Activated CD4-positive, alpha-beta T cell treated with anti-CD3 and anti-CD28 coated beads for 36 hours (primary cell): ENCODE data around the gene APOA1. TPM values are rescaled to one million over a fixed set of nuclear protein-coding genes. Genes with fewer than 3 reads are reported as not detected.
"Not testable (repeated sequence)": the region's sequence is repeated elsewhere in the genome, so short reads cannot be mapped to it uniquely, and the experiment has no call there.

ENCODE experiments used
- ATAC-seq: fragments of 200-7000 bp; cut with Tn5 transposase; one replicate; pipeline ENCODE4 v1.10.0; 2021; ENCODE audit warnings: mild to moderate bottlenecking, moderate library complexity
- CTCF ChIA-PET: fragments of 350-600 bp; sonication (Branson Sonifier 250); formaldehyde crosslinking; loops from one replicate; lab custom pipeline; 2021; ENCODE audit warnings: antibody characterized with exemption; lab: Charles Lee
- POLR2A ChIA-PET: fragments of 350-600 bp; sonication (Branson Sonifier 250); formaldehyde crosslinking; loops from one replicate; lab custom pipeline; 2021; ENCODE audit warnings: antibody characterized with exemption, inconsistent platforms; lab: Charles Lee
- DNase-seq: peaks from one replicate; pipeline ENCODE4 v3.0.0-alpha.2; 2020
- H3K27ac Mint-ChIP-seq: one replicate; pipeline ENCODE4 v1.8.0; 2021; ENCODE audit warnings: mixed read lengths
- H3K27me3 Mint-ChIP-seq: one replicate; pipeline ENCODE4 v1.8.0; 2021; ENCODE audit warnings: mixed read lengths
- H3K36me3 Mint-ChIP-seq: one replicate; pipeline ENCODE4 v1.8.0; 2021; ENCODE audit warnings: low read depth, mixed read lengths
- H3K4me1 Mint-ChIP-seq: one replicate; pipeline ENCODE4 v1.8.0; 2021; ENCODE audit warnings: mixed read lengths
- H3K4me3 Mint-ChIP-seq: one replicate; pipeline ENCODE4 v1.8.0; 2021; ENCODE audit warnings: mild to moderate bottlenecking, moderate library complexity, mixed read lengths
- H3K9me3 Mint-ChIP-seq: one replicate; pipeline ENCODE4 v1.8.0; 2021; ENCODE audit warnings: low read depth, mixed read lengths
- intact Hi-C, 2 experiments: fragments of 100-400 bp; cut with DNase I in 1 of 2; cut with micrococcal nuclease in 1 of 2; formaldehyde crosslinking; loops; one replicate each; pipeline versions ENCODE4 v1.14.2 to v1.15.1; 2022 to 2024; cut with DNase I, micrococcal nuclease
- total RNA-seq, 2 experiments: library from RNA; stranded (reverse); gene quantifications; one replicate each; pipeline ENCODE4 v1.2.3, GENCODE V29; 2021

Gene APOA1
- total RNA-seq, 2 experiments from 2014 or later = not detected

- Mint-ChIP-seq H3K4me1 (no peaks in the 10 kb centered on the region), H3K4me3 (no peak overlapping the region), H3K27ac (no peak overlapping the region), H3K9me3 (no peaks in the 10 kb centered on the region), H3K36me3 (no peaks in the 10 kb centered on the region), H3K27me3 (no peaks in the 10 kb centered on the region)
- intact Hi-C loops = no loop called here
- POLR2A ChIA-PET = no interaction called here
- CTCF ChIA-PET = interaction anchor here (0.6 to 2.0 kb wide), 7 partner anchors 9 to 293 kb away, joined by 3 to 10 read pairs (median 3); partner anchors contain the start of gene APOA5
- ATAC-seq (no peak), DNase-seq (no peak)
Observed at GRCh38 chr11:116813170-116813569, 24.3 kb downstream of the APOA1 start.

- H3K36me3 Mint-ChIP-seq = no peaks in the 10 kb centered on the region
- H3K4me3 Mint-ChIP-seq = no peak overlapping the region
- no peak for DNase-seq
- no peaks in the 10 kb centered on the region for H3K27me3 Mint-ChIP-seq
- intact Hi-C loops = no loop called here
- H3K27ac Mint-ChIP-seq = no peak overlapping the region
- ChIA-PET CTCF (interaction anchor here (2.0 kb wide), 1 partner anchor 21 kb away, joined by 10 read pairs; the partner anchor contains the start of gene APOA5), POLR2A (no interaction called here)
- no peak for ATAC-seq
- H3K4me1 Mint-ChIP-seq = no peaks in the 10 kb centered on the region
- no peaks in the 10 kb centered on the region for H3K9me3 Mint-ChIP-seq
Observed at GRCh38 chr11:116812109-116812508, 25.3 kb downstream of the APOA1 start.

- Mint-ChIP-seq H3K27ac (no peak overlapping the region), H3K27me3 (no peaks in the 10 kb centered on the region), H3K4me1 (no peaks in the 10 kb centered on the region), H3K9me3 (no peaks in the 10 kb centered on the region), H3K4me3 (no peak overlapping the region), H3K36me3 (no peaks in the 10 kb centered on the region)
- ChIA-PET POLR2A (no interaction called here), CTCF (interaction anchor here (0.6 to 2.2 kb wide), 4 partner anchors 24 to 298 kb away, joined by 3 to 7 read pairs (median 4); no protein-coding TSS in a partner anchor)
- intact Hi-C loops = no loop called here
- ATAC-seq (no peak), DNase-seq (no peak)
Observed at GRCh38 chr11:116811194-116811593, 26.2 kb downstream of the APOA1 start.

DNA sequence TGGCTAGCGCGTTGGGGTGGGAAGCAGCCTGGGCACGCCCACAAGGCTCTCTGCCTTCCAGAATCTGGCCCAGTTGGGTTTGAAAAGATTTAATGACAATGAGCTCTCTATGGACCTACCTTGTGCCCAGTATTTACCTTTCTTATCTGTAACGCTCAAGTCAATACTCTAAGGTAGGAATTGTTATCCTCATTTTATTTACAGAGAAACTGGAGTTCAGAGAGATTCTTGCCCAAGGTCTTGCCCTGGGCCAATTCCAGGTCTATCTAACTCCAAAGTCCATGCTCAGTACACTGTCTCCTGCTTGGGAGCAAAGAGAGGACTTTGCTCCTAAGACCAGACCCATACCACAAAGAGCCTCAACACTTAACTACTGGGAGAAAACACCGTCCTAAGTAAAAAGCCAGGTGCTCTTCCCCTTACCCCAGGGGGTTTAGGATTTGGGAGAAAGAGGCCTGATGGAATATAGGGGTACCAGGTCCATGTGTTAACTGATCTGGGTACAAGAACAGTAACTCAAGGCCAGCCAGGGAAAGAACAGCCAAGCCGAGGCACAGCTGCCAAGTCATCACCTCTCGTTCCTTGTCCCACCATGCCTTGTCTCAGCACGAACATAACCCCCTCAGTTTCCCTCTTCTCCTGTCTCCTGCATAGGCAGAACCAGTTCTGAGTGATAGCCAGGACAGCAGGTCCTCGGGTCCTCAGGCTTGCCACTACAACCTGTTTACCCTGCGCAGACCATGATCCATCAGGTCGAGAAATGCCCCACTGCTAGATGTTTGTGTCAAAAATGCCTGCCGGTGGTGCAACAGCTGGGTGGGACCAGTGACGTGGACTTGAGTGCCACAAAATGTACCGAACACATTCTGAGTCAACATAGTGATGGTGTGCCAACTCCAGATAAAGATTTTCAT, 28.9 kb downstream of the APOA1 start:
- H3K9me3 Mint-ChIP-seq = no peaks in the 10 kb centered on the region
- no peaks in the 10 kb centered on the region for H3K4me1 Mint-ChIP-seq
- DNase-seq = no peak
- intact Hi-C loops = no loop called here
- ATAC-seq = no peak
- CTCF ChIA-PET = interaction anchor here (0.7 to 2.2 kb wide), 3 partner anchors 19 to 41 kb away, joined by 3 to 7 read pairs (median 4); no protein-coding TSS in a partner anchor
- H3K27ac Mint-ChIP-seq = no peak overlapping the region
- no peaks in the 10 kb centered on the region for H3K36me3 Mint-ChIP-seq
- POLR2A ChIA-PET = interaction anchor here (0.6 kb wide), 1 partner anchor 330 kb away, joined by 7 read pairs; no protein-coding TSS in a partner anchor
- no peaks in the 10 kb centered on the region for H3K27me3 Mint-ChIP-seq
- H3K4me3 Mint-ChIP-seq = no peak overlapping the region

GRCh38 chr11:116807601-116808261, 29.7 kb downstream of the APOA1 start:
- H3K4me3 Mint-ChIP-seq = no peak overlapping the region
- intact Hi-C loops = no loop called here
- H3K9me3 Mint-ChIP-seq = no peaks in the 10 kb centered on the region
- no peak for DNase-seq
- no peak overlapping the region for H3K27ac Mint-ChIP-seq
- ChIA-PET CTCF (no interaction called here), POLR2A (interaction anchor here (0.6 kb wide), 1 partner anchor 414 kb away, joined by 3 read pairs; no protein-coding TSS in a partner anchor)
- no peaks in the 10 kb centered on the region for H3K36me3 Mint-ChIP-seq
- H3K27me3 Mint-ChIP-seq = no peaks in the 10 kb centered on the region
- H3K4me1 Mint-ChIP-seq = no peaks in the 10 kb centered on the region
- ATAC-seq = no peak

GRCh38 chr11:116804001-116804400, 33.4 kb downstream of the APOA1 start:
- peaks cover 7% of the 10 kb centered on the region for H3K27me3 Mint-ChIP-seq
- no peak overlapping the region for H3K4me3 Mint-ChIP-seq
- H3K36me3 Mint-ChIP-seq = no peaks in the 10 kb centered on the region
- intact Hi-C loops = no loop called here
- no peak overlapping the region for H3K27ac Mint-ChIP-seq
- DNase-seq (no peak), ATAC-seq (no peak)
- ChIA-PET CTCF (interaction anchor here (0.9 to 1.3 kb wide), 3 partner anchors 9 to 32 kb away, joined by 3 to 6 read pairs (median 4); partner anchors contain the start of gene APOA5), POLR2A (no interaction called here)
- H3K9me3 Mint-ChIP-seq = no peaks in the 10 kb centered on the region
- H3K4me1 Mint-ChIP-seq = no peaks in the 10 kb centered on the region

DNA sequence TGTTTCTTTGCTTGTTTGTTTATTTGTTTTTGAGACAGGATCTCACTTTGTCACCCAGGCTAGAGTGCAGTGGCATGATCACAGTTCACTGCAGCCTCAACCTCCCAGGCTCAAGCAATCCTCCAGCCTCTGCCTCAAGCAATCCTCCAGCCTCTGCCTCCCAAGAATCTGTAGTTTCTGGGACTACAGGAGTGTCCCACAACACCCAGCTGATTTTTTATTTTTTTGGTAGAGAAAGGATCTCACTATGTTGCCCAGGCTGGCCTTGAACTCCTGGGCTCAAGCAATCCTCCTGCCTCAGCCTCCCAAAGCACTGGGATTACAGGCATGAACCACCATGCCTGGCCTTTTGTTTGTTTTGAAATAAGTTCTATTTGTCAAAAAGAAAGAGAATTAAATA, 35.8 kb downstream of the APOA1 start:
- H3K36me3 Mint-ChIP-seq, H3K4me1 Mint-ChIP-seq, H3K9me3 Mint-ChIP-seq, POLR2A ChIA-PET, H3K27me3 Mint-ChIP-seq, H3K27ac Mint-ChIP-seq, ATAC-seq, intact Hi-C loops, DNase-seq, H3K4me3 Mint-ChIP-seq: not testable (repeated sequence)
- CTCF ChIA-PET = interaction anchor here (0.6 to 1.0 kb wide), 2 partner anchors 9 to 10 kb away, joined by 3 read pairs; partner anchors contain the start of gene APOA5

DNA sequence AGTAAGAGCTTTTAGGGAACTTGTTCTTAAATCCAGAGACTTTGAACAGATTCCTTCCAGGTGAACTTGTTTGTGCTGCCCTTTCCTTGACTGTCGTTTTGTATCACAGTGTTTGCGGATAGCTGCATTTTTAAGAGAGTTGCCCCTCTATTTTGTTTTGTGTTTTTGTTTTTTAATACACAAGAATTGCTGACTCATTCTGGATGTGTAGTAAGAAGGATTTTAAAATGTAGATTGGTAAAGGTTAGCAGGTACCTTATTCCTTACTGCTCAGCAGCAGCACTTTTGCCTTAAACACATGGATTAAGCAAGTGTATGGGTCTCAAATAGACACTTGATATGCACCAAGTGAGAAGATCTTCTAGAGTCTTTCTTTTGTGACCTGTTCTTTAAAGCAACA, 36.8 kb downstream of the APOA1 start:
- H3K27me3 Mint-ChIP-seq = peaks cover 7% of the 10 kb centered on the region
- intact Hi-C loops = no loop called here

DNA sequence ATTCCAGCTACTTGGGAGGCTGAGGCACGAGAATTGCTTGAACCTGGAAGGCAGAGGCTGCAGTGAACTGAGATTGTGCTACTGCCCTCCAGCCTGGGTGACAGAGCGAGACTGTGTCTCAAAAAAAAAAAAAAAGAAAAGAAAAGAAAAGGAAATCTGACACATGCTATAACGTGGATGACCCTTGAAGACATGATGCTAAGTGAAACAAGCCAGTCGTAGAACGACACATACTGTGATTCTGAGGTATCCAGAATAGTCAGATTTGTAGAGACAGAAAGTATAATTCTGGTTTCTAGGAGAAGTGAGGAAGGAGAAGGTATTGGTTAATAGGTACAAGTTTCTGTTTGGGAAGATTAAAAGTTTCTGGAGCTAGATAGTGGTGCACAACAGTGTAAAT, 39.1 kb downstream of the APOA1 start:
- no peaks in the 10 kb centered on the region for H3K9me3 Mint-ChIP-seq
- no peaks in the 10 kb centered on the region for H3K36me3 Mint-ChIP-seq
- H3K27ac Mint-ChIP-seq = no peak overlapping the region
- H3K4me3 Mint-ChIP-seq = no peak overlapping the region
- H3K4me1 Mint-ChIP-seq = peaks cover 3% of the 10 kb centered on the region
- ChIA-PET POLR2A (no interaction called here), CTCF (interaction anchor here (1.3 kb wide), 1 partner anchor 26 kb away, joined by 5 read pairs; the partner anchor contains the start of gene BUD13)
- intact Hi-C loops = no loop called here
- DNase-seq = no peak
- peaks cover 7% of the 10 kb centered on the region for H3K27me3 Mint-ChIP-seq
- ATAC-seq = peak; percentile 76

More for the DNA sequence above, 36.8 kb downstream of the APOA1 start:
- ChIA-PET POLR2A (no interaction called here), CTCF (interaction anchor here (0.6 to 2.1 kb wide), 4 partner anchors 10 to 379 kb away, joined by 3 to 10 read pairs (median 3); partner anchors contain the start of gene APOA5)
- no peak overlapping the region for H3K4me3 Mint-ChIP-seq
- no peak for DNase-seq
- no peak overlapping the region for H3K27ac Mint-ChIP-seq
- no peaks in the 10 kb centered on the region for H3K9me3 Mint-ChIP-seq
- ATAC-seq = no peak
- H3K4me1 Mint-ChIP-seq = peaks cover 3% of the 10 kb centered on the region
- H3K36me3 Mint-ChIP-seq = no peaks in the 10 kb centered on the region

GRCh38 chr11:116797816-116798215, 39.6 kb downstream of the APOA1 start:
- no peak overlapping the region for H3K4me3 Mint-ChIP-seq
- DNase-seq = no peak
- no peaks in the 10 kb centered on the region for H3K36me3 Mint-ChIP-seq
- H3K27me3 Mint-ChIP-seq = peaks cover 7% of the 10 kb centered on the region
- POLR2A ChIA-PET = no interaction called here
- intact Hi-C loops = no loop called here
- peaks cover 3% of the 10 kb centered on the region for H3K4me1 Mint-ChIP-seq
- no peak overlapping the region for H3K27ac Mint-ChIP-seq
- H3K9me3 Mint-ChIP-seq = no peaks in the 10 kb centered on the region
- CTCF ChIA-PET = no interaction called here
- ATAC-seq = no peak

DNA sequence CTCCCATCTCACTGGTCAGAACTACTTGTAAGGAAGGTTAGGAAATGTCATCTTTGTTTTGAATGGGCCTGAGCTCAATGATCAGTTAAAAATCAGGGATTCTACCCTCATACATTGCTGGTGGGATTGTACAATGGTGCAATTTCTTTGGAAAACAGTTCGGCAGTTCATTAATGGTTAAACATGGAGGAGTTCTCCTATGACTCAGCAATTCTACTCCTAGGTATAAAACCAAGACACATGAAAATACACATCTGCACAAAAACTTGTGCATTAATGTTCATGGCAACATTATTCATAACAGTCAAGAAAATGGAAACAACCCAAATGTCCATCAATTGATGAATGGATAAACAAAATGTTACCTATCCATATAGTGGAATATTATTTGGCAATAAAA, 40.9 kb downstream of the APOA1 start:
- no peak for ATAC-seq
- Mint-ChIP-seq H3K4me3 (no peak overlapping the region), H3K9me3 (no peaks in the 10 kb centered on the region), H3K27ac (no peak overlapping the region), H3K27me3 (peaks cover 7% of the 10 kb centered on the region), H3K36me3 (no peaks in the 10 kb centered on the region), H3K4me1 (peaks cover 3% of the 10 kb centered on the region)
- POLR2A ChIA-PET = no interaction called here
- CTCF ChIA-PET = interaction anchor here (0.6 to 1.1 kb wide), 3 partner anchors 24 to 201 kb away, joined by 3 to 5 read pairs (median 3); partner anchors contain the start of gene BUD13
- intact Hi-C loops = no loop called here
- DNase-seq = no peak
